ENCODE data around the gene TRMT44.

GRCh38 chr4:8508266-8508665 is 67.7 kb downstream of the TRMT44 start:
- no peak for TF ChIP-seq CTCF (IDR thresholded peaks at IDR 0.05)
- TF ChIP-seq POLR2AphosphoS5 (IDR thresholded peaks at IDR 0.05): no peak
- no peak for TF ChIP-seq EP300 (IDR thresholded peaks at IDR 0.05)
